ENCODE data around the gene CSTA. TPM values are rescaled to one million over a fixed set of nuclear protein-coding genes. Genes with fewer than 3 reads are reported as not detected.

CSTA gene
- total RNA-seq, 2 experiments from 2014 or later = 0.22 TPM; not detected in 1

DNA sequence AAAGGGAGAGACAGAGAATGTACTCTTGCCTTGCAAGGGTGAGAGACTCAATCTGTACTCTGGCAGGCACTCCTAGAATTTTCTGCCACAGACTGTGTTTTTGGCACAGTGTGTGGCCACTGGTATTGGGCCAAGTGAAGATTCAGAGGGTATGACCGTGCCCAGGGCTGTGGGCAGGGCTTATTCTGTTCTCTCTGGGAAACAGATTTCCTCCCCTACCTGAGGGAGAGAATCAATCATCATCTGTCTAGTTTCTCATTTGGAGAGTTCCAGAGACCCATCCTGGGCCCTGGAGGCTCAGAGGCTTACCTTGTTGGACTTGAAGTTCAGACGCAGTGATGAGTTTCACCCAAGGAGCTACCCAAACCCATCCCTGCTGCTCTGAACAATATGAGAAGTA lies 28.2 kb downstream of the CSTA start:
- Histone ChIP-seq H3K36me3 (ENCODE audit: insufficient read depth, low read length) (peaks cover 16% of the 10 kb centered on the region), H3K4me3 (ENCODE audit: low read depth, low read length, poor library complexity, severe bottlenecking) (no peak overlapping the region), H4K20me1 (ENCODE audit: insufficient read depth, low read length) (no peaks in the 10 kb centered on the region), H3K9me3 (ENCODE audit: low read length) (no peaks in the 10 kb centered on the region), H2AFZ (ENCODE audit: low read length) (no peak overlapping the region), H3K4me1 (ENCODE audit: insufficient read depth, low read length, poor library complexity, severe bottlenecking) (no peaks in the 10 kb centered on the region), H3K9me2 (ENCODE audit: insufficient read depth, low read length) (no peaks in the 10 kb centered on the region), H3K27ac (ENCODE audit: low read depth, low read length, poor library complexity, severe bottlenecking) (no peak overlapping the region), H3K4me2 (ENCODE audit: low read length) (no peak overlapping the region), H3K79me2 (ENCODE audit: insufficient read depth, low read depth, low read length) (no peaks in the 10 kb centered on the region)
- intact Hi-C loops (cut with micrococcal nuclease; ENCODE audit: unreplicated experiment) = no loop called here
- TF ChIP-seq EZH2phosphoT487 (IDR thresholded peaks at IDR 0.05; ENCODE audit: borderline replicate concordance, low read depth, low read length) = no peak
- TF ChIP-seq, protein P1, sequence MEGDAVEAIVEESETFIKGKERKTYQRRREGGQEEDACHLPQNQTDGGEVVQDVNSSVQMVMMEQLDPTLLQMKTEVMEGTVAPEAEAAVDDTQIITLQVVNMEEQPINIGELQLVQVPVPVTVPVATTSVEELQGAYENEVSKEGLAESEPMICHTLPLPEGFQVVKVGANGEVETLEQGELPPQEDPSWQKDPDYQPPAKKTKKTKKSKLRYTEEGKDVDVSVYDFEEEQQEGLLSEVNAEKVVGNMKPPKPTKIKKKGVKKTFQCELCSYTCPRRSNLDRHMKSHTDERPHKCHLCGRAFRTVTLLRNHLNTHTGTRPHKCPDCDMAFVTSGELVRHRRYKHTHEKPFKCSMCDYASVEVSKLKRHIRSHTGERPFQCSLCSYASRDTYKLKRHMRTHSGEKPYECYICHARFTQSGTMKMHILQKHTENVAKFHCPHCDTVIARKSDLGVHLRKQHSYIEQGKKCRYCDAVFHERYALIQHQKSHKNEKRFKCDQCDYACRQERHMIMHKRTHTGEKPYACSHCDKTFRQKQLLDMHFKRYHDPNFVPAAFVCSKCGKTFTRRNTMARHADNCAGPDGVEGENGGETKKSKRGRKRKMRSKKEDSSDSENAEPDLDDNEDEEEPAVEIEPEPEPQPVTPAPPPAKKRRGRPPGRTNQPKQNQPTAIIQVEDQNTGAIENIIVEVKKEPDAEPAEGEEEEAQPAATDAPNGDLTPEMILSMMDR (conservative IDR thresholded peaks at IDR 0.05; ENCODE audit: low read length) = no peak
- BruUV-seq (replicated peaks) = no TSS peak
- POLR2A ChIA-PET = interaction anchor here (0.6 to 1.3 kb wide), 2 partner anchors 8 to 19 kb away, joined by 4 to 7 read pairs; no protein-coding TSS in a partner anchor
- DNase-seq (ENCODE audit: low spot score) = no peak
- CTCF ChIA-PET (ENCODE audit: unreplicated experiment) = no interaction called here

DNA sequence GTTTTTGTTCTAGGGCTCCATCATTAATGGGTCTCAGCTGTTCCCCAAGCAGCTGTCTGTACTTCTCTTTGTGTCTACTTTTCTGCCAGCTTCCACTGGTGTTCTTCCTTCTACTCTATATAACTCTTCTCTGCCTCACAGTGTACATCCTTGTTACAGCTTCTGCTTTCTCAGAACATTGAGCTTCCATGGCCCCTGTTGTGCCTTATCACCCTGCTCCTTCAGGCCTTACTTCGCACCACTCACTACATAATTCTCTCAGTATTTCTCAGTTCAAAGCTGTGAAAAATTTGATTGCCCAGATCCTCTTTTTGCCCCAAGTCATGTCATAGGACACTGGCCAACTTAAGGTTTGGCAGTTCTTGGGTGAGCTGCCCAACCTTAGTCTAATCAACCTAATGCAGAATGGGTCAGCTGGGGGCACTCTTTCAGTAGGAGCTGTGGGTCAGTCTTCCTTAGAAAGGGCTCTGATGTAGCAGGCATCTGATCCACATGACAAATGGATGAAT lies 28.9 kb downstream of the CSTA start:
- ChIA-PET POLR2A (interaction anchor here (0.6 to 1.3 kb wide), 2 partner anchors 9 to 18 kb away, joined by 4 to 7 read pairs; no protein-coding TSS in a partner anchor), CTCF (ENCODE audit: unreplicated experiment) (no interaction called here)
- no peak overlapping the region for H3K27ac ChIP-seq (ENCODE audit: low read depth, low read length, poor library complexity, severe bottlenecking)
- H3K36me3 ChIP-seq (ENCODE audit: insufficient read depth, low read length) = peaks cover 23% of the 10 kb centered on the region
- no peak for DNase-seq (ENCODE audit: low spot score)
- no peaks in the 10 kb centered on the region for H3K9me3 ChIP-seq (ENCODE audit: low read length)
- BruUV-seq (replicated peaks) = no TSS peak
- no peak overlapping the region for H3K4me3 ChIP-seq (ENCODE audit: low read depth, low read length, poor library complexity, severe bottlenecking)
- no peak overlapping the region for H2AFZ ChIP-seq (ENCODE audit: low read length)
- no peaks in the 10 kb centered on the region for H4K20me1 ChIP-seq (ENCODE audit: insufficient read depth, low read length)
- H3K4me1 ChIP-seq (ENCODE audit: insufficient read depth, low read length, poor library complexity, severe bottlenecking) = no peaks in the 10 kb centered on the region
- H3K9me2 ChIP-seq (ENCODE audit: insufficient read depth, low read length) = no peaks in the 10 kb centered on the region
- TF ChIP-seq, protein P1 (conservative IDR thresholded peaks at IDR 0.05; ENCODE audit: low read length) = no peak
- no peak for TF ChIP-seq EZH2phosphoT487 (IDR thresholded peaks at IDR 0.05; ENCODE audit: borderline replicate concordance, low read depth, low read length)
- intact Hi-C loops (cut with micrococcal nuclease; ENCODE audit: unreplicated experiment) = no loop called here
- no peak overlapping the region for H3K4me2 ChIP-seq (ENCODE audit: low read length)
- H3K79me2 ChIP-seq (ENCODE audit: insufficient read depth, low read depth, low read length) = no peaks in the 10 kb centered on the region

DNA sequence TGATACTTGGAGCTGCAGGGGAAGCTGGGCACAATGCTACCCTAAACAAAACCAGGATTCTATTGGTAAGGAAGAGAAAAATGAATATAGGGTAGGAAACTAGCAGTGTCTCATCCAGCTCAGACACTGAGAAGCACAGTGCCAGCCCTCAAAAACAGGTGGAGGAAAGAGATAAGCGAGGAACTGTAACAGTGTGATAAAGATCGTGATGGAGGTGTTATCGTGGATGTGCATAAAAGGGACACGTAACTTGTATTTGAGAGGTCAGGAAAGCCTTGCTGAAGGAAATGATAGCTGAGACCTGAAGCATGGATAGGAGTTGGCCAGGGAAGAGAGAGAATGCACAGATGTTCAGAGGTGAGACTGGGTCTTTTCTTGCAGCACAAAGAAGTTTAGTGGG lies 30.6 kb downstream of the CSTA start:
- H3K27ac ChIP-seq (ENCODE audit: low read depth, low read length, poor library complexity, severe bottlenecking) = no peak overlapping the region
- no peaks in the 10 kb centered on the region for H4K20me1 ChIP-seq (ENCODE audit: insufficient read depth, low read length)
- no peaks in the 10 kb centered on the region for H3K9me3 ChIP-seq (ENCODE audit: low read length)
- no peak overlapping the region for H3K4me2 ChIP-seq (ENCODE audit: low read length)
- ChIA-PET POLR2A (no interaction called here), CTCF (ENCODE audit: unreplicated experiment) (no interaction called here)
- no peaks in the 10 kb centered on the region for H3K9me2 ChIP-seq (ENCODE audit: insufficient read depth, low read length)
- TF ChIP-seq, protein P1 (conservative IDR thresholded peaks at IDR 0.05; ENCODE audit: low read length) = no peak
- no peak for TF ChIP-seq EZH2phosphoT487 (IDR thresholded peaks at IDR 0.05; ENCODE audit: borderline replicate concordance, low read depth, low read length)
- no peak for DNase-seq (ENCODE audit: low spot score)
- intact Hi-C loops (cut with micrococcal nuclease; ENCODE audit: unreplicated experiment) = no loop called here
- H3K4me3 ChIP-seq (ENCODE audit: low read depth, low read length, poor library complexity, severe bottlenecking) = no peak overlapping the region
- H3K4me1 ChIP-seq (ENCODE audit: insufficient read depth, low read length, poor library complexity, severe bottlenecking) = no peaks in the 10 kb centered on the region
- H3K36me3 ChIP-seq (ENCODE audit: insufficient read depth, low read length) = peaks cover 30% of the 10 kb centered on the region
- no TSS peak for BruUV-seq (replicated peaks)
- no peaks in the 10 kb centered on the region for H3K79me2 ChIP-seq (ENCODE audit: insufficient read depth, low read depth, low read length)
- H2AFZ ChIP-seq (ENCODE audit: low read length) = no peak overlapping the region

Data from OCI-LY7 (cell line).